H9 (cell line): ENCODE results near the gene CC2D1A. TPM values are rescaled to one million over a fixed set of nuclear protein-coding genes. Genes with fewer than 3 reads are reported as not detected.

ENCODE experiments used
- DNase-seq: peaks from one replicate; pipeline ENCODE4 v3.0.0-alpha.2; 2017
- H2AFZ ChIP-seq: one replicate; pipeline ENCODE4 v1.6.1; 2013; ENCODE audit warnings: mild to moderate bottlenecking, low read length, control low read depth, moderate library complexity
- H2AK5ac ChIP-seq: 2 replicates; pipeline ENCODE4 v1.6.1; 2013; ENCODE audit warnings: low read length, control low read depth, mixed read lengths; ENCODE audit not compliant: insufficient read length
- H2BK120ac ChIP-seq: one replicate; pipeline ENCODE4 v1.6.1; 2013; ENCODE audit warnings: low read depth, mild to moderate bottlenecking, low read length, control low read depth, inconsistent platforms; ENCODE audit not compliant: poor library complexity, severe bottlenecking
- H2BK12ac ChIP-seq: 2 replicates; pipeline ENCODE4 v1.6.1; 2013; ENCODE audit warnings: low read length, control low read depth, mixed read lengths, low read depth; ENCODE audit not compliant: insufficient read length
- H2BK15ac ChIP-seq: 2 replicates; pipeline ENCODE4 v1.6.1; 2013; ENCODE audit warnings: low read depth, low read length, control low read depth
- H2BK20ac ChIP-seq: one replicate; pipeline ENCODE4 v1.6.1; 2013; ENCODE audit warnings: low read depth, mild to moderate bottlenecking, low read length, control low read depth, inconsistent platforms; ENCODE audit not compliant: poor library complexity, severe bottlenecking
- H2BK5ac ChIP-seq: 2 replicates; pipeline ENCODE4 v1.6.1; 2013; ENCODE audit warnings: low read length, control low read depth, mixed read lengths; ENCODE audit not compliant: insufficient read length
- H3K14ac ChIP-seq: 2 replicates; pipeline ENCODE4 v1.6.1; 2013; ENCODE audit warnings: low read length, control low read depth; ENCODE audit not compliant: insufficient read depth
- H3K18ac ChIP-seq: 2 replicates; pipeline ENCODE4 v1.6.1; 2013; ENCODE audit warnings: low read depth, mild to moderate bottlenecking, mixed read lengths, low read length, control low read depth; ENCODE audit not compliant: insufficient read length
- H3K23ac ChIP-seq: 2 replicates; pipeline ENCODE4 v1.6.1; 2013; ENCODE audit warnings: low read length, control low read depth, mixed read lengths, low read depth; ENCODE audit not compliant: insufficient read length
- H3K23me2 ChIP-seq: 2 replicates; pipeline ENCODE4 v1.6.1; 2013; ENCODE audit warnings: low read depth, mild to moderate bottlenecking, mixed read lengths, low read length, control low read depth; ENCODE audit not compliant: insufficient read length, poor library complexity, severe bottlenecking
- H3K27ac ChIP-seq: 2 replicates; pipeline ENCODE4 v1.5.1; 2013; ENCODE audit warnings: low read length, control low read depth, mixed read lengths, low read depth; ENCODE audit not compliant: insufficient read length
- H3K27me3 ChIP-seq: 2 replicates; pipeline ENCODE4 v1.6.1; 2013; ENCODE audit warnings: low read length, control low read depth, inconsistent platforms; ENCODE audit not compliant: insufficient read depth
- H3K4ac ChIP-seq: 2 replicates; pipeline ENCODE4 v1.6.1; 2013; ENCODE audit warnings: low read depth, mild to moderate bottlenecking, control low read depth, inconsistent platforms, low read length, moderate library complexity
- H3K4me1 ChIP-seq: 2 replicates; pipeline ENCODE4 v1.6.1; 2013; ENCODE audit warnings: low read length, control low read depth, inconsistent platforms; ENCODE audit not compliant: insufficient read depth
- H3K4me2 ChIP-seq: 2 replicates; pipeline ENCODE4 v1.6.1; 2013; ENCODE audit warnings: low read length, control low read depth, mixed read lengths; ENCODE audit not compliant: insufficient read length, insufficient read depth
- H3K56ac ChIP-seq: 2 replicates; pipeline ENCODE4 v1.6.1; 2013; ENCODE audit warnings: low read depth, mild to moderate bottlenecking, mixed read lengths, low read length, control low read depth; ENCODE audit not compliant: insufficient read length
- H3K79me1 ChIP-seq: 2 replicates; pipeline ENCODE4 v1.6.1; 2013; ENCODE audit warnings: low read depth, mild to moderate bottlenecking, moderate library complexity, low read length, control low read depth, inconsistent platforms; ENCODE audit not compliant: insufficient read depth, poor library complexity, severe bottlenecking
- H3K79me2 ChIP-seq: 2 replicates; pipeline ENCODE4 v1.6.1; 2013; ENCODE audit warnings: low read length, control low read depth, inconsistent platforms; ENCODE audit not compliant: insufficient read depth
- H3K9ac ChIP-seq: 2 replicates; pipeline ENCODE4 v1.6.1; 2013; ENCODE audit warnings: low read length, control low read depth, mixed read lengths; ENCODE audit not compliant: insufficient read length; ENCODE audit errors: extremely low read depth
- H3K9me3 ChIP-seq: one replicate; pipeline ENCODE4 v1.6.1; 2013; ENCODE audit warnings: low read depth, low read length, inconsistent platforms; ENCODE audit not compliant: control insufficient read depth
- H3T11ph ChIP-seq: one replicate; pipeline ENCODE4 v1.6.1; 2013; ENCODE audit warnings: mild to moderate bottlenecking, low read length, control low read depth, inconsistent platforms
- H4K20me1 ChIP-seq: one replicate; pipeline ENCODE4 v1.6.1; 2013; ENCODE audit not compliant: control insufficient read depth, insufficient read length, insufficient read depth
- H4K5ac ChIP-seq: 2 replicates; pipeline ENCODE4 v1.6.1; 2013; ENCODE audit warnings: low read depth, mild to moderate bottlenecking, mixed read lengths, low read length, control low read depth; ENCODE audit not compliant: insufficient read length
- H4K8ac ChIP-seq: replicated peaks from 2 replicates; pipeline ENCODE4 v1.6.1; 2013; ENCODE audit warnings: low read length, control low read depth, mixed read lengths, low read depth; ENCODE audit not compliant: insufficient read length
- H4K91ac ChIP-seq: 2 replicates; pipeline ENCODE4 v1.6.1; 2013; ENCODE audit warnings: low read depth, mild to moderate bottlenecking, moderate library complexity, mixed read lengths, low read length, control low read depth; ENCODE audit not compliant: insufficient read length
- H3K27ac Mint-ChIP-seq, 3 experiments: 2 replicates in 2 of 3; 3 replicates in 1 of 3; pipeline ENCODE4 v1.8.0; 2020 to 2021; ENCODE audit warnings: mixed read lengths in 3 of 3, mild to moderate bottlenecking in 1 of 3, moderate library complexity in 1 of 3
- H3K27me3 Mint-ChIP-seq: 2 replicates; pipeline ENCODE4 v1.8.0; 2021; ENCODE audit warnings: low read depth, mild to moderate bottlenecking, moderate library complexity, mixed read lengths
- H3K36me3 Mint-ChIP-seq, 3 experiments: 2 replicates in 2 of 3; 3 replicates in 1 of 3; pipeline ENCODE4 v1.8.0; 2020 to 2021; ENCODE audit warnings: low read depth in 3 of 3, mixed read lengths in 3 of 3; ENCODE audit not compliant: insufficient read depth in 1 of 3
- H3K4me1 Mint-ChIP-seq, 2 experiments: 2 replicates each; pipeline ENCODE4 v1.8.0; 2020; ENCODE audit warnings: mixed read lengths in 2 of 2
- H3K4me3 Mint-ChIP-seq, 2 experiments: 2 replicates in 1 of 2; 3 replicates in 1 of 2; pipeline ENCODE4 v1.8.0; 2020 to 2021; ENCODE audit warnings: mild to moderate bottlenecking in 2 of 2, mixed read lengths in 2 of 2, moderate library complexity in 1 of 2
- H3K9me3 Mint-ChIP-seq, 2 experiments: 2 replicates in 1 of 2; 3 replicates in 1 of 2; pipeline ENCODE4 v1.8.0; 2020; ENCODE audit warnings: mild to moderate bottlenecking in 2 of 2, mixed read lengths in 2 of 2, moderate library complexity in 1 of 2
- CTCF ChIP-seq: fragments of 200-600 bp; sonication (generic); conservative IDR thresholded peaks from 3 replicates; pipeline ENCODE4 v1.8.0; 2021; ENCODE audit warnings: antibody characterized with exemption, mild to moderate bottlenecking
- WGBS: extraction: QIAGEN DNeasy Blood & Tissue Kit; methylation state at CpG from one replicate; pipeline ENCODE4 v1.1.7; 2013; ENCODE audit warnings: missing lambda C conversion rate, low lambda C conversion rate, mixed read lengths; ENCODE audit not compliant: insufficient read length; ENCODE audit errors: extremely low coverage; 5-methylcytosine and 5-hydroxymethylcytosine counted together
- total RNA-seq: library from RNA; stranded (reverse); gene quantifications from 2 replicates; pipeline ENCODE4 v1.2.1, GENCODE V29; 2021

Gene CC2D1A
- total RNA-seq, 1 experiment from 2014 or later: 48.5 TPM

GRCh38 chr19:13977803-13978202 lies 71.8 kb downstream of the CC2D1A start:
- no peak overlapping the region for H3K23ac ChIP-seq
- H3K27me3 ChIP-seq: no peaks in the 10 kb centered on the region
- no peak overlapping the region for H3K27ac ChIP-seq
- H3K4me3 Mint-ChIP-seq: peak overlapping the region; percentile 36 to 72; a peak in 4 of 5 replicates
- peak overlapping the region in 1 of 3 experiments; percentile 32; a peak in 2 of 7 replicates for H3K27ac Mint-ChIP-seq
- no CpG with 5 or more reads among the region's 12 CpGs for WGBS
- H3K9me3 ChIP-seq: no peaks in the 10 kb centered on the region
- H2BK5ac ChIP-seq: no peak overlapping the region
- H2BK120ac ChIP-seq: no peak overlapping the region
- DNase-seq: no peak
- H3K14ac ChIP-seq: peak overlapping the region; percentile 73; the same call in 1 of the 2 replicates
- H3K4me2 ChIP-seq: peak overlapping the region; percentile 15
- no peak overlapping the region for H3K4ac ChIP-seq
- H3K36me3 Mint-ChIP-seq: peaks cover 4 to 26% (median 6%) of the 10 kb centered on the region in 3 experiments; a peak in 5 of 7 replicates
- no peaks in the 10 kb centered on the region for H3K4me1 ChIP-seq
- H2BK12ac ChIP-seq: no peak overlapping the region
- no peak overlapping the region for H4K91ac ChIP-seq
- no peak for TF ChIP-seq CTCF
- no peak overlapping the region for H4K8ac ChIP-seq
- H2AK5ac ChIP-seq: no peak overlapping the region
- H3K23me2 ChIP-seq: no peaks in the 10 kb centered on the region
- H4K20me1 ChIP-seq: no peaks in the 10 kb centered on the region
- H3K18ac ChIP-seq: no peak overlapping the region
- no peak overlapping the region for H3T11ph ChIP-seq
- no peaks in the 10 kb centered on the region for H3K27me3 Mint-ChIP-seq
- H3K79me2 ChIP-seq: no peaks in the 10 kb centered on the region
- H2BK15ac ChIP-seq: no peak overlapping the region
- H2AFZ ChIP-seq: no peak overlapping the region
- H2BK20ac ChIP-seq: no peak overlapping the region
- no peaks in the 10 kb centered on the region for H3K79me1 ChIP-seq
- no peak overlapping the region for H3K9ac ChIP-seq
- no peak overlapping the region for H3K56ac ChIP-seq
- H4K5ac ChIP-seq: no peak overlapping the region
- H3K4me1 Mint-ChIP-seq: peaks cover 13 to 20% of the 10 kb centered on the region in 2 experiments
- no peaks in the 10 kb centered on the region for H3K9me3 Mint-ChIP-seq
